GM12892 (cell line): ENCODE data around the gene F2R. TPM values are rescaled to one million over a fixed set of nuclear protein-coding genes. Genes with fewer than 3 reads are reported as not detected.
"Not testable (repeated sequence)": the region's sequence is repeated elsewhere in the genome, so short reads cannot be mapped to it uniquely, and the experiment has no call there.

ENCODE experiments used
- DNase-seq: peaks from one replicate; pipeline ENCODE4 v3.0.0; 2011; ENCODE audit not compliant: insufficient read length
- FAIRE-seq: peaks from 2 replicates; lab custom pipeline; 2011; peaks lifted over from hg19 to GRCh38; lab: Jason Lieb, UNC
- POLR2A ChIP-seq: IDR thresholded peaks from 2 replicates; pipeline ENCODE4 v1.6.1; 2011; ENCODE audit warnings: low read depth, low read length, control low read depth
- POLR2AphosphoS5 ChIP-seq: IDR thresholded peaks from 2 replicates; pipeline ENCODE4 v1.6.1; 2011; ENCODE audit warnings: low read depth, low read length, control low read depth
- TAF1 ChIP-seq: IDR thresholded peaks from 2 replicates; pipeline ENCODE4 v1.6.1; 2011; ENCODE audit warnings: low read depth, mild to moderate bottlenecking, control low read depth, low read length, borderline replicate concordance
- polyA plus RNA-seq: library from polyadenylated mRNA; unstranded; fragments of >200 nt; gene quantifications from one replicate; pipeline ENCODE4 v1.2.1, GENCODE V29; 2012; ENCODE audit warnings: missing spikeins, inconsistent platforms; ENCODE audit not compliant: missing spikeins

Gene F2R
- polyA plus RNA-seq, result 3.7 TPM

- no peak for TF ChIP-seq POLR2A
- TF ChIP-seq TAF1, result no peak
- TF ChIP-seq POLR2AphosphoS5, result no peak
- DNase-seq (peak; percentile 67), FAIRE-seq (peak; percentile 77)
These were observed at the start of gene F2R for GRCh38 chr5:76715736-76716455. Gene F2R (plus strand): TSS chr5:76716126. CDS start chr5:76716308, 182 bp downstream.

GRCh38 chr5:76667495-76667894 is 48.4 kb upstream of the F2R start:
- TF ChIP-seq POLR2AphosphoS5 (no peak), POLR2A (no peak), TAF1 (no peak)
- DNase-seq, result no peak
- FAIRE-seq, result no peak

DNA sequence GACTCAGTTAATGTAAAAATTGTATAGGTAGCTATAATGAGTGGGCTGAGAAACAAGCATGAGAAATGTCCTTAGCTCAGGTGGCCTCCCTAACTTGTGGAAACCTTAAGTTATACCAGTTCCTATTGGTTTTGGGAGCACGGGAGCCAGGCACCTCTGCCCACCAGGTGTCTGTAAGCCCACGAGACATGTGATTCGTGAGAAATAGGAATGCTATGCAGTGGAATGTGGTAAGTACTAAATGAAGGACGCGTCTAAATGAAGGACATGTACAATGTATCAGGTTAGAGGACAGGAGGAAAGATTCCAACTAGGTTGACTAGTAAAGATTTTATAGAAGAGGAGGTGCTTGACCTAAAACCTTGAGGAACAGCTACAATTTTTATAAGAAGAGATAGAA is 46.7 kb upstream of the F2R start:
- TF ChIP-seq TAF1 (no peak), POLR2A (no peak), POLR2AphosphoS5 (no peak)

DNA sequence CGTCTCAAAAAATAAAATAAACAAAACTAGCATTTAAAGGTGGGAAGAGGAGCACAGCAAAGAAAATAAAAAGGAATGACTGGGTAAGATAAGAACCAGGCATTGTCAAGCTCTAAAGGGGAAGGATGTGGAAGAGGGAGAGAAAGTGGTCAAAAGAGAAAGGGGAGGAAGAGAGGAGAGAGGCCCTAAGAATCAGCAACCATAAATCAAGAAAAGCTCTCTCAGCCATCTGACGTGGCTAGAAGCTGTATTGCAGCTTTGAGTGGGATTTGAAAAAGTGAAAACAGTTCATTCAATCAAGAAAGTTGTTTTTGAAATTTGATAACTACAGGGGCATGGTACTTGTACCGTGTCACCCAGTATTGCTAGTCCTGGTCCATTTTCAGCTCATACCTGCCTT is 45.4 kb upstream of the F2R start:
- DNase-seq, result no peak
- FAIRE-seq, result no peak
- TF ChIP-seq TAF1 (no peak), POLR2AphosphoS5 (no peak), POLR2A (no peak)

More for the DNA sequence above, 46.7 kb upstream of the F2R start:
- DNase-seq (no peak), FAIRE-seq (peak; percentile 5)

GRCh38 chr5:76672242-76672641 is 43.7 kb upstream of the F2R start:
- FAIRE-seq (no peak), DNase-seq (no peak)
- no peak for TF ChIP-seq POLR2AphosphoS5
- no peak for TF ChIP-seq POLR2A
- no peak for TF ChIP-seq TAF1

- no peak for DNase-seq
- TF ChIP-seq POLR2AphosphoS5, result no peak
- no peak for TF ChIP-seq POLR2A
- no peak for TF ChIP-seq TAF1
- no peak for FAIRE-seq
These were observed 42.8 kb upstream of the F2R start for GRCh38 chr5:76673125-76673524.

DNA sequence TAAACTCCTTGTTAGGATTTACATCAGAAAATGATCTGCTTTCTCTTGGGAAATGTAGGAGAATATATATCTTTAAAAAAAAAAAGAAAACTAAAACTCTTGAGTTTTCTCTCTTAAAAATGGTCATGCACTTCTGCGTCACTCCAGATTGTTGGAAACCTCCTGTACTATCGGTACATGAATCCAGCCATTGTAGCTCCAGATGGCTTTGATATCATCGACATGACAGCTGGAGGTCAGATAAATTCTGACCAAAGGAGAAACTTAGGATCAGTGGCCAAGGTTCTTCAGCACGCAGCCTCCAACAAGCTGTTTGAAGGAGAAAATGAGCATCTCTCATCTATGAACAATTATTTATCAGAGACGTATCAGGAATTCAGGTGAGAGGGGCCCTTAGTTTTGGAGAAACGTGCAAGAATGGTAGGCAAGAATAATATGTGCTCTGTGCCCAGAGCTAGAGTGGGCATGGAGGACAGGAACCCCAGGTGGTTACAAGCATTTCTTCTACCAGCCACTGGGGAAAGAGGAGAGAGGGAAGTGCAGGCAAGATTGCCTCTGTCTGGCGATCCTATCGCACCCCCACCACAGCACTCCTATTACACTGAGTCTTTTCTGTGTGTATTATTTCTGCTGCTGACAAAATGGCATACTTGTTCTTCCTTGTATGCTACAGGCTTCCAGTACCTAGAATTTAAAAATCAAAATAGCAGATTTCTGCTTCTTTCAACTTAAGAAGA is 41.4 kb upstream of the F2R start:
- DNase-seq, result no peak
- peak; percentile 5 for FAIRE-seq
- TF ChIP-seq TAF1 (no peak), POLR2A (no peak), POLR2AphosphoS5 (no peak)

- FAIRE-seq, result no peak
- DNase-seq, result no peak
- no peak for TF ChIP-seq TAF1
- no peak for TF ChIP-seq POLR2A
- no peak for TF ChIP-seq POLR2AphosphoS5
These were observed 40.6 kb upstream of the F2R start for GRCh38 chr5:76675364-76675763.

DNA sequence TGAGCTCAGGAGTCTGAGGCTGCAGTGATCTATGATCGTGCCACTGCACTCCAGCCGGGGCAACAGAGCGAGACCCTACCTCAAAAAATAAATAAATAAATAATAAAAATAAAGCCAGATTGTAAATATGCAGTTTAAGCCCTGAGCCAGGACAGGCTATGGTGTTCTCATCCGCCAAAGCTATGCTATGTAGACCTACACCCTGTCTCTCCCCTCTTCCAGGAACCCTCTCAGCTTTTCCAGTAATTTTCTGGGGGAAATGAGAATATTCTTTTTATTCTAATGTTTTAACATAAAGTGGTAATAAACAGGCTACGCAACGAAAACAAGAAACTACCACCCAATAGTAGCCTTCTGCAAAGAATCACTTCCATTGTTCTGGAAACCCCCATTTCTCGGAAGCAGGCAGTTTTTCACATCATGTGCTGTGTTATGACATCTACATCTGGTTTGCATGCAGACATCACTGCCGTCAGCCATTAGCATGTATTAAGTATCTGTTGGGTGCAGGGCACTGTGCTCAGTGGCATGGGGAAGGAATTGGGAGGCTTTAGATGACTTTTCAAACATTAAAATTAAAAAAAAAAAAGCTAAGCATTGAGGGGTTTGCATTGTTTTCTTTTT is 38.0 kb upstream of the F2R start:
- TF ChIP-seq TAF1, result no peak
- FAIRE-seq (no peak), DNase-seq (no peak)

- FAIRE-seq, result no peak
- TF ChIP-seq POLR2AphosphoS5, result no peak
- TF ChIP-seq TAF1, result no peak
- no peak for TF ChIP-seq POLR2A
- DNase-seq, result no peak
These were observed 36.7 kb upstream of the F2R start for GRCh38 chr5:76679231-76679630.

GRCh38 chr5:76680826-76681225 is 35.1 kb upstream of the F2R start:
- not testable (repeated sequence) for DNase-seq, FAIRE-seq

GRCh38 chr5:76681287-76681686 is 34.6 kb upstream of the F2R start:
- DNase-seq (no peak), FAIRE-seq (no peak)
- TF ChIP-seq POLR2AphosphoS5 (no peak), TAF1 (no peak), POLR2A (no peak)

DNA sequence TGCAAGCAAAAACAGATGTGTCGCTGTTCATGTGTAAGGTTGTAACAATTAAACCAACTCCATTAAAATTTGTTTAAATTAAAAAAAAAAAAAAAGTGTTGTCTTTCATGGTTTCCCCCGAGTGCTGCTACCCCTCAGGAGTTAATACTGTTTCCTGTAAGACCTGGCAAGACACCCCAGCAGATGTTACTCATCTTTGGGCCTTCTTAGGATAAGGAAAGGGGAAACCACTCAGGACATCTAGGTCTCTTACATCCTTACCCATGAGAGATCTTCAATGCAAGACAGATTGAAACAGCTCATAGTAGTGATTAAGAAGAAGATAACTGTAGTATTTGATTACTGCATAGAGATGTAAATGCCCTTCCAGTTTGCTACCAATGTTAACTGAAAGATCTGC is 33.5 kb upstream of the F2R start:
- FAIRE-seq (no peak), DNase-seq (no peak)
- no peak for TF ChIP-seq TAF1
- no peak for TF ChIP-seq POLR2A
- TF ChIP-seq POLR2AphosphoS5, result no peak
